OCI-LY1 (cell line): Measurements from ENCODE around the gene DYNC1H1.

Experiments used
- H2AFZ ChIP-seq: fragments of 200-600 bp; sonication (generic), shearing (Covaris generic); 2 replicates; pipeline ENCODE4 v1.6.0; 2014; ENCODE audit warnings: antibody characterized with exemption, mild to moderate bottlenecking, low read length
- H3F3A ChIP-seq: fragments of 200-600 bp; sonication (generic), shearing (Covaris generic); 2 replicates; pipeline ENCODE4 v1.6.0; 2014; ENCODE audit warnings: mild to moderate bottlenecking, antibody characterized with exemption, low read length, moderate library complexity; ENCODE audit not compliant: insufficient read depth
- H3K27ac ChIP-seq: fragments of 200-600 bp; sonication (generic); 2 replicates; pipeline ENCODE4 v1.5.1; 2014; ENCODE audit warnings: low read length, mixed run types, mild to moderate bottlenecking, low read depth; ENCODE audit not compliant: poor library complexity, severe bottlenecking
- H3K27me3 ChIP-seq: fragments of 200-600 bp; sonication (generic); 2 replicates; pipeline ENCODE4 v1.6.0; 2014; ENCODE audit warnings: antibody characterized with exemption, mild to moderate bottlenecking, low read length, moderate library complexity; ENCODE audit not compliant: insufficient read depth
- H3K36me3 ChIP-seq: fragments of 200-600 bp; sonication (generic); 2 replicates; pipeline ENCODE4 v1.6.1; 2014; ENCODE audit warnings: mild to moderate bottlenecking, antibody characterized with exemption, low read length, moderate library complexity, mixed read lengths; ENCODE audit not compliant: insufficient read depth
- H3K4me1 ChIP-seq: fragments of 200-600 bp; sonication (generic); 2 replicates; pipeline ENCODE4 v1.5.1; 2014; ENCODE audit warnings: mild to moderate bottlenecking, low read length, moderate library complexity; ENCODE audit not compliant: insufficient read depth, severe bottlenecking
- H3K4me2 ChIP-seq: fragments of 200-600 bp; sonication (generic), shearing (Covaris generic); 2 replicates; pipeline ENCODE4 v1.6.1; 2014; ENCODE audit warnings: low read length
- H3K4me3 ChIP-seq: fragments of 200-600 bp; sonication (generic); 2 replicates; pipeline ENCODE4 v1.5.1; 2014; ENCODE audit warnings: low read length, low read depth, mild to moderate bottlenecking, mixed read lengths; ENCODE audit not compliant: poor library complexity, severe bottlenecking
- H3K79me2 ChIP-seq: fragments of 200-600 bp; shearing (Covaris generic); 2 replicates; pipeline ENCODE4 v1.6.1; 2016; ENCODE audit warnings: mixed run types, low read length, mixed read lengths; ENCODE audit not compliant: insufficient read depth
- H3K9ac ChIP-seq: fragments of 200-600 bp; sonication (generic), shearing (Covaris generic); 2 replicates; pipeline ENCODE4 v1.6.1; 2014; ENCODE audit warnings: mild to moderate bottlenecking, low read length, mixed read lengths
- H3K9me2 ChIP-seq: fragments of 200-600 bp; sonication (generic), shearing (Covaris generic); 2 replicates; pipeline ENCODE4 v1.6.1; 2014; ENCODE audit warnings: low read depth, mild to moderate bottlenecking, low read length, mixed read lengths
- H3K9me3 ChIP-seq: fragments of 200-600 bp; shearing (Covaris generic); 2 replicates; pipeline ENCODE4 v1.6.1; 2014; ENCODE audit warnings: low read length, mixed read lengths
- H4K20me1 ChIP-seq: fragments of 200-600 bp; sonication (generic), shearing (Covaris generic); 2 replicates; pipeline ENCODE4 v1.6.0; 2016; ENCODE audit warnings: mild to moderate bottlenecking, low read length; ENCODE audit not compliant: insufficient read depth
- EZH2 ChIP-seq: fragments of 200-600 bp; sonication (generic), shearing (Covaris generic); IDR thresholded peaks from 2 replicates; pipeline ENCODE4 v1.8.0; 2017; ENCODE audit warnings: borderline replicate concordance, mixed run types, mild to moderate bottlenecking, antibody characterized with exemption, low read length, moderate library complexity, mixed read lengths
- TF ChIP-seq, protein P1 (sequence below): fragments of 200-600 bp; sonication (generic), shearing (Covaris generic); IDR thresholded peaks from 2 replicates; pipeline ENCODE4 v1.5.1; 2017; ENCODE audit warnings: mild to moderate bottlenecking, antibody characterized with exemption, low read length, moderate library complexity, mixed read lengths

Gene DYNC1H1

DNA sequence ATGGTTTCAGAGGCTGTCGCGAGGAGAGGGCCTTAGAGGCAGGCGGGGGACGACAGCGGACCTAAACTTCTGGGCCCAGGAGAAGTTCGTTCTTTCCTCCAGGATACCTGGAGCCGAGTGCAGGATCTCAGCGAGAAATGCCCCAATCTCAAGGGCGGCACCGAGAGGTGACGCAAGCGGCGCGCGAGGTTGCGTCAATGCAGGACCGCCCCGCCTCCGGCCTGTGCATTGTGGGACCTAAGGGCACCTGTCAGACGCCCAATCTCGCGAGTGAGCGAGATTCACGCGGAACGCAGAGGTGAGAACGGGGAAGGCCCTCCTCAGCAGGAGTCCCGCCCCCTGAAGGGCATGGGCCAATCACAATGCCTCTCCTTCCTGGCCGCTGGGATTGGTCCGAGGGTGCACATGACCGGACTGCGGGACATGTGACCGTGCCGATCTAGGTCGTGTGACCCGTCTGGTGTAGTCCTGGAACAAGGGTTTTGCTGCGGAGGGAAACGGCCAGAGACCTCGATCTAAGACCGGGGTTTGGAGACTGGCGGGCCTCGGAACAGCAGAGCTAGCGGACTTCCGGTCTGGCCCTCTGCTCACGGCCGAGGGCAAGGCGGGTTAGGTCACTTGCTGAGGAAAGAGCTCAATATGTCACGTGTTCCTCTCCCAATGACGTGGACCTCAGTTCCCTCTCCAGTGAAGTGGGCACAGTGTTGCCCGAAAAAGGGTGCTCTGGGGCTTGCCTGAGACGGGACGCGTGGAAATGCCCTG is 16.3 kb upstream of the DYNC1H1 start:
- Histone ChIP-seq H3K79me2 (no peaks in the 10 kb centered on the region), H3K9ac (peak overlapping the region; percentile 99), H3K27me3 (no peaks in the 10 kb centered on the region), H3K27ac (peak overlapping the region; percentile 68), H3K4me3 (peak overlapping the region; percentile 98), H4K20me1 (no peaks in the 10 kb centered on the region), H2AFZ (no peak overlapping the region), H3K36me3 (no peaks in the 10 kb centered on the region), H3K4me1 (peaks cover 10% of the 10 kb centered on the region), H3K9me3 (no peaks in the 10 kb centered on the region), H3K9me2 (no peaks in the 10 kb centered on the region), H3K4me2 (peak overlapping the region; percentile 89), H3F3A (no peaks in the 10 kb centered on the region)
- TF ChIP-seq EZH2, result no peak
- TF ChIP-seq, protein P1, sequence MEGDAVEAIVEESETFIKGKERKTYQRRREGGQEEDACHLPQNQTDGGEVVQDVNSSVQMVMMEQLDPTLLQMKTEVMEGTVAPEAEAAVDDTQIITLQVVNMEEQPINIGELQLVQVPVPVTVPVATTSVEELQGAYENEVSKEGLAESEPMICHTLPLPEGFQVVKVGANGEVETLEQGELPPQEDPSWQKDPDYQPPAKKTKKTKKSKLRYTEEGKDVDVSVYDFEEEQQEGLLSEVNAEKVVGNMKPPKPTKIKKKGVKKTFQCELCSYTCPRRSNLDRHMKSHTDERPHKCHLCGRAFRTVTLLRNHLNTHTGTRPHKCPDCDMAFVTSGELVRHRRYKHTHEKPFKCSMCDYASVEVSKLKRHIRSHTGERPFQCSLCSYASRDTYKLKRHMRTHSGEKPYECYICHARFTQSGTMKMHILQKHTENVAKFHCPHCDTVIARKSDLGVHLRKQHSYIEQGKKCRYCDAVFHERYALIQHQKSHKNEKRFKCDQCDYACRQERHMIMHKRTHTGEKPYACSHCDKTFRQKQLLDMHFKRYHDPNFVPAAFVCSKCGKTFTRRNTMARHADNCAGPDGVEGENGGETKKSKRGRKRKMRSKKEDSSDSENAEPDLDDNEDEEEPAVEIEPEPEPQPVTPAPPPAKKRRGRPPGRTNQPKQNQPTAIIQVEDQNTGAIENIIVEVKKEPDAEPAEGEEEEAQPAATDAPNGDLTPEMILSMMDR, result no peak

DNA sequence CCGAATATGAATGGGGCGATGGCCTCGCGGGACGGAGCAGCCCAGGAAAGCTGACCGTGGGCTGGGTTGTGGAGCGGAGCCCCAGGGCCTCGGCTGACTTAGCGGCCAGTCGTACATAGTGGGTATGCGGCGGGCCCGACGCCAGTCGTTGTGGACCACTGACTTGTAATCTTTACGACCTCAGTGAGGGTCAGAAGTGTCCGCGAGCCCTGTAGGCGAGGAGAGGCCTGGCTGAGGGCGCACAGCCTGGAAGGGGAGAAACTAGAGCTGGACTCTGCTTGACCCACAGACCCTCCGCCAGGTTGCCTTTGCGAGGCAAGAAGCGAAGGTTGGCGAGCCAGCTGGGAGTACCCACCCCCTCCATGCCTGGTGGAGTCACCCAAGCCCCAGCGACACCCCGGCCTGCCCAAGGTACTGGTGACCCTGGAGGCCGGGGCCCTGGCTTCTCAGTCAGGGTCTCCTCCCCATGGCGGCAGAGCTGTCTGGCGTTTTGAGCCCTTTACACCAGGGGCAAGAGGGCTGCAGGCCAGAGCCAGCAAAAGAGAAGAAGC is 15.6 kb upstream of the DYNC1H1 start:
- Histone ChIP-seq H3K9ac (peak overlapping the region; percentile 78), H3K4me2 (peak overlapping the region; percentile 85), H4K20me1 (no peaks in the 10 kb centered on the region), H3K9me2 (no peaks in the 10 kb centered on the region), H3K36me3 (no peaks in the 10 kb centered on the region), H3K27me3 (no peaks in the 10 kb centered on the region), H3F3A (no peaks in the 10 kb centered on the region), H3K4me1 (peaks cover 10% of the 10 kb centered on the region), H2AFZ (no peak overlapping the region), H3K9me3 (no peaks in the 10 kb centered on the region), H3K4me3 (peak overlapping the region; percentile 98), H3K79me2 (no peaks in the 10 kb centered on the region), H3K27ac (no peak overlapping the region)
- TF ChIP-seq, protein P1, result no peak

DNA sequence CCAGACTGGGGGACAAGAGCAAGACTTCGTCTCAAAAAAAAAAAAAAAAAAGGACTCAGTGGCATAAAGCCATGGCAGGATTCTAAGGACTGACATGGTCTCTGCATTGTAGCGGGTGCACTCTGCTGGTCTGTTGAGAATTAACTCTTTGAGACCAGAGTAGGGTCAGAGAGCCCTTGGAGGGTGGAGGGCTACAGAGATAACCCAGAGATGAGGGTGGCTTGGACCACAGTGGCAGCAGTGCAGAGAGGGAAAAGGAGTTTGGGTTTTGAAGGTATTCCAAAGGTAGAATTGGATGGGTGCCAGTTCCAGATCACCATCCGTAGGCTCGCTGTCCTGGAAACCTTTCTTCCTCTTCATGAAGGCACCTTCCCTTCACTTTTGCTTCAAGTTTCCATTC is 14.3 kb upstream of the DYNC1H1 start:
- no peak for TF ChIP-seq EZH2
- TF ChIP-seq, protein P1, result no peak

More for the DNA sequence above, 14.3 kb upstream of the DYNC1H1 start:
- H3K9me3 ChIP-seq, result no peaks in the 10 kb centered on the region
- H3K4me2 ChIP-seq, result no peak overlapping the region
- H3K36me3 ChIP-seq, result no peaks in the 10 kb centered on the region
- H3K27me3 ChIP-seq, result no peaks in the 10 kb centered on the region
- no peak overlapping the region for H3K9ac ChIP-seq
- no peak overlapping the region for H3K27ac ChIP-seq
- H3K9me2 ChIP-seq, result no peaks in the 10 kb centered on the region
- peaks cover 10% of the 10 kb centered on the region for H3K4me1 ChIP-seq
- H3F3A ChIP-seq, result no peaks in the 10 kb centered on the region
- no peaks in the 10 kb centered on the region for H3K79me2 ChIP-seq
- no peaks in the 10 kb centered on the region for H4K20me1 ChIP-seq
- no peak overlapping the region for H3K4me3 ChIP-seq
- no peak overlapping the region for H2AFZ ChIP-seq
